ENCODE results near the gene EML4.

Gene EML4

GRCh38 chr2:42300527-42300926 lies 131.4 kb downstream of the EML4 start:
- no peak overlapping the region for H2AFZ ChIP-seq (ENCODE audit: low read length)
- H3F3A ChIP-seq (ENCODE audit: low read depth) = peaks cover 5% of the 10 kb centered on the region; the same call in 1 of the 2 replicates
- no peak overlapping the region for H3K4me2 ChIP-seq (ENCODE audit: low read depth, low read length, poor library complexity, severe bottlenecking)
- H3K4me1 ChIP-seq (ENCODE audit: insufficient read depth, low read length, poor library complexity, severe bottlenecking) = peaks cover 35% of the 10 kb centered on the region
- H3K9me3 ChIP-seq (ENCODE audit: insufficient read depth, low read depth, low read length) = no peaks in the 10 kb centered on the region
- H3K27me3 ChIP-seq (ENCODE audit: insufficient read depth, low read length, poor library complexity, severe bottlenecking) = no peaks in the 10 kb centered on the region
- H3K9me2 ChIP-seq (replicated peaks; ENCODE audit: low read depth, low read length) = no peaks in the 10 kb centered on the region
- H3K79me2 ChIP-seq (ENCODE audit: insufficient read depth, low read length) = no peaks in the 10 kb centered on the region
- H3K4me3 ChIP-seq (ENCODE audit: low read length, poor library complexity, severe bottlenecking) = no peak overlapping the region
- no peak for TF ChIP-seq EZH2phosphoT487 (IDR thresholded peaks at IDR 0.05; ENCODE audit: borderline replicate concordance)
- TF ChIP-seq, protein P1, sequence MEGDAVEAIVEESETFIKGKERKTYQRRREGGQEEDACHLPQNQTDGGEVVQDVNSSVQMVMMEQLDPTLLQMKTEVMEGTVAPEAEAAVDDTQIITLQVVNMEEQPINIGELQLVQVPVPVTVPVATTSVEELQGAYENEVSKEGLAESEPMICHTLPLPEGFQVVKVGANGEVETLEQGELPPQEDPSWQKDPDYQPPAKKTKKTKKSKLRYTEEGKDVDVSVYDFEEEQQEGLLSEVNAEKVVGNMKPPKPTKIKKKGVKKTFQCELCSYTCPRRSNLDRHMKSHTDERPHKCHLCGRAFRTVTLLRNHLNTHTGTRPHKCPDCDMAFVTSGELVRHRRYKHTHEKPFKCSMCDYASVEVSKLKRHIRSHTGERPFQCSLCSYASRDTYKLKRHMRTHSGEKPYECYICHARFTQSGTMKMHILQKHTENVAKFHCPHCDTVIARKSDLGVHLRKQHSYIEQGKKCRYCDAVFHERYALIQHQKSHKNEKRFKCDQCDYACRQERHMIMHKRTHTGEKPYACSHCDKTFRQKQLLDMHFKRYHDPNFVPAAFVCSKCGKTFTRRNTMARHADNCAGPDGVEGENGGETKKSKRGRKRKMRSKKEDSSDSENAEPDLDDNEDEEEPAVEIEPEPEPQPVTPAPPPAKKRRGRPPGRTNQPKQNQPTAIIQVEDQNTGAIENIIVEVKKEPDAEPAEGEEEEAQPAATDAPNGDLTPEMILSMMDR (conservative IDR thresholded peaks at IDR 0.05; ENCODE audit: low read length) = no peak
- no peak overlapping the region for H3K9ac ChIP-seq (ENCODE audit: low read depth, low read length, poor library complexity, severe bottlenecking)
- no peaks in the 10 kb centered on the region for H4K20me1 ChIP-seq (ENCODE audit: insufficient read depth, low read length, poor library complexity, severe bottlenecking)
- peaks cover 26% of the 10 kb centered on the region; the same call in 1 of the 2 replicates for H3K36me3 ChIP-seq (ENCODE audit: insufficient read depth, low read length)

DNA sequence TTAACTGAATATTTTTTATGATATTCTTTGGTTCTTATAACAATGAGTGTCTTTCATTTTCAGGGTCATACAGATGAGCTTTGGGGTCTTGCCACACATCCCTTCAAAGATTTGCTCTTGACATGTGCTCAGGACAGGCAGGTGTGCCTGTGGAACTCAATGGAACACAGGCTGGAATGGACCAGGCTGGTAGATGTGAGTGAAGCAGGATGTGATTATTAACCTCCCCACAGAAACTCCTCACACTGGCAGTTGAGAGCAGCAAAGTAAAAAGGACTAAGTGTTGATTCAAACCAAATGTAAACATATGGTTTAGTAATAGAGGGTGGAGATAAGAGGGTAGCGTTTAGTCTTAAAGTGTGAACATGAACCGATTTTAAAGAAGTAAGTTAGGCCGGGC lies 134.1 kb downstream of the EML4 start:
- peaks cover 17% of the 10 kb centered on the region for H3K4me1 ChIP-seq (ENCODE audit: insufficient read depth, low read length, poor library complexity, severe bottlenecking)
- H3K36me3 ChIP-seq (ENCODE audit: insufficient read depth, low read length) = peaks cover 26% of the 10 kb centered on the region; the same call in 1 of the 2 replicates

GRCh38 chr2:42304059-42304713 lies 135.0 kb downstream of the EML4 start:
- H3K36me3 ChIP-seq (ENCODE audit: insufficient read depth, low read length) = peaks cover 26% of the 10 kb centered on the region; the same call in 1 of the 2 replicates
- H4K20me1 ChIP-seq (ENCODE audit: insufficient read depth, low read length, poor library complexity, severe bottlenecking) = no peaks in the 10 kb centered on the region

More for the DNA sequence above, 134.1 kb downstream of the EML4 start:
- Histone ChIP-seq H3K9me2 (replicated peaks; ENCODE audit: low read depth, low read length) (no peaks in the 10 kb centered on the region), H3K79me2 (ENCODE audit: insufficient read depth, low read length) (no peaks in the 10 kb centered on the region), H2AFZ (ENCODE audit: low read length) (no peak overlapping the region), H3K4me2 (ENCODE audit: low read depth, low read length, poor library complexity, severe bottlenecking) (no peak overlapping the region), H3F3A (ENCODE audit: low read depth) (no peaks in the 10 kb centered on the region), H4K20me1 (ENCODE audit: insufficient read depth, low read length, poor library complexity, severe bottlenecking) (no peaks in the 10 kb centered on the region), H3K9ac (ENCODE audit: low read depth, low read length, poor library complexity, severe bottlenecking) (no peak overlapping the region), H3K9me3 (ENCODE audit: insufficient read depth, low read depth, low read length) (no peaks in the 10 kb centered on the region), H3K4me3 (ENCODE audit: low read length, poor library complexity, severe bottlenecking) (no peak overlapping the region), H3K27me3 (ENCODE audit: insufficient read depth, low read length, poor library complexity, severe bottlenecking) (no peaks in the 10 kb centered on the region)
- TF ChIP-seq, protein P1 (conservative IDR thresholded peaks at IDR 0.05; ENCODE audit: low read length) = no peak
- TF ChIP-seq EZH2phosphoT487 (IDR thresholded peaks at IDR 0.05; ENCODE audit: borderline replicate concordance) = no peak

More at GRCh38 chr2:42304059-42304713, 135.0 kb downstream of the EML4 start:
- H3K79me2 ChIP-seq (ENCODE audit: insufficient read depth, low read length) = no peaks in the 10 kb centered on the region
- H2AFZ ChIP-seq (ENCODE audit: low read length) = no peak overlapping the region
- H3K9me3 ChIP-seq (ENCODE audit: insufficient read depth, low read depth, low read length) = no peaks in the 10 kb centered on the region
- H3K4me1 ChIP-seq (ENCODE audit: insufficient read depth, low read length, poor library complexity, severe bottlenecking) = peaks cover 8% of the 10 kb centered on the region
- no peaks in the 10 kb centered on the region for H3K9me2 ChIP-seq (replicated peaks; ENCODE audit: low read depth, low read length)
- H3K4me2 ChIP-seq (ENCODE audit: low read depth, low read length, poor library complexity, severe bottlenecking) = no peak overlapping the region
- no peaks in the 10 kb centered on the region for H3K27me3 ChIP-seq (ENCODE audit: insufficient read depth, low read length, poor library complexity, severe bottlenecking)
- H3K4me3 ChIP-seq (ENCODE audit: low read length, poor library complexity, severe bottlenecking) = no peak overlapping the region
- TF ChIP-seq, protein P1 (conservative IDR thresholded peaks at IDR 0.05; ENCODE audit: low read length) = no peak
- no peak for TF ChIP-seq EZH2phosphoT487 (IDR thresholded peaks at IDR 0.05; ENCODE audit: borderline replicate concordance)
- H3K9ac ChIP-seq (ENCODE audit: low read depth, low read length, poor library complexity, severe bottlenecking) = no peak overlapping the region
- no peaks in the 10 kb centered on the region for H3F3A ChIP-seq (ENCODE audit: low read depth)
